GM23338 (cell line): ENCODE measurements around the gene PINK1. TPM values are rescaled to one million over a fixed set of nuclear protein-coding genes. Genes with fewer than 3 reads are reported as not detected.

Experiments
- ATAC-seq: fragments of 200-7000 bp; cut with Tn5 transposase; 3 replicates; pipeline ENCODE4 v1.9.1; 2020
- DNase-seq: peaks from one replicate; pipeline ENCODE4 v3.0.0-alpha.2; 2015; ENCODE audit warnings: low spot score
- H2AFZ ChIP-seq: fragments of 200-600 bp; sonication (generic); 2 replicates; pipeline ENCODE4 v1.8.0; 2016; ENCODE audit warnings: antibody characterized with exemption, mild to moderate bottlenecking, moderate library complexity
- H3F3A ChIP-seq: fragments of 200-600 bp; sonication (generic); replicated peaks from 2 replicates; pipeline ENCODE4 v1.8.0; 2017; ENCODE audit warnings: antibody characterized with exemption, mixed run types, low read depth
- H3K27ac ChIP-seq: fragments of 200-600 bp; sonication (generic); 2 replicates; pipeline ENCODE4 v1.6.1; 2016; ENCODE audit warnings: low read depth
- H3K27me3 ChIP-seq: fragments of 200-600 bp; sonication (generic); 2 replicates; pipeline ENCODE4 v1.8.0; 2016; ENCODE audit warnings: mild to moderate bottlenecking, mixed run types, moderate library complexity; ENCODE audit not compliant: insufficient read depth
- H3K36me3 ChIP-seq: fragments of 200-600 bp; sonication (generic); 2 replicates; pipeline ENCODE4 v1.8.0; 2016; ENCODE audit warnings: mild to moderate bottlenecking; ENCODE audit not compliant: insufficient read depth
- H3K4me1 ChIP-seq: fragments of 200-600 bp; sonication (generic); 2 replicates; pipeline ENCODE4 v1.8.0; 2016; ENCODE audit warnings: mild to moderate bottlenecking, moderate library complexity; ENCODE audit not compliant: insufficient read depth
- H3K4me2 ChIP-seq: fragments of 200-600 bp; sonication (generic); 2 replicates; pipeline ENCODE4 v1.7.1; 2017; ENCODE audit warnings: mixed run types
- H3K4me3 ChIP-seq: fragments of 200-600 bp; sonication (generic); 2 replicates; pipeline ENCODE4 v1.6.1; 2016; ENCODE audit warnings: mixed run types
- H3K79me2 ChIP-seq: fragments of 200-600 bp; sonication (generic); replicated peaks from 2 replicates; pipeline ENCODE4 v1.8.0; 2017; ENCODE audit warnings: mild to moderate bottlenecking; ENCODE audit not compliant: insufficient read depth
- H3K9me2 ChIP-seq: fragments of 200-600 bp; sonication (generic); 2 replicates; pipeline ENCODE4 v1.8.0; 2017; ENCODE audit not compliant: insufficient read depth
- H4K20me1 ChIP-seq: fragments of 200-600 bp; sonication (generic); replicated peaks from 2 replicates; pipeline ENCODE4 v1.8.0; 2017; ENCODE audit warnings: mild to moderate bottlenecking; ENCODE audit not compliant: insufficient read depth
- H3K27ac Mint-ChIP-seq: 2 replicates; pipeline ENCODE4 v1.8.0; 2020; ENCODE audit warnings: inconsistent platforms, mild to moderate bottlenecking, moderate library complexity, mixed read lengths
- H3K27me3 Mint-ChIP-seq: 3 replicates; pipeline ENCODE4 v1.8.0; 2022; ENCODE audit warnings: low read depth, mild to moderate bottlenecking, moderate library complexity, mixed read lengths, inconsistent platforms; ENCODE audit not compliant: insufficient read depth, poor library complexity
- H3K36me3 Mint-ChIP-seq: 3 replicates; pipeline ENCODE4 v1.8.0; 2021; ENCODE audit warnings: low read depth, mild to moderate bottlenecking, inconsistent platforms, moderate library complexity, mixed read lengths
- H3K4me1 Mint-ChIP-seq: 3 replicates; pipeline ENCODE4 v1.8.0; 2020; ENCODE audit warnings: mild to moderate bottlenecking, inconsistent platforms, mixed read lengths
- H3K4me3 Mint-ChIP-seq: 3 replicates; pipeline ENCODE4 v1.8.0; 2021; ENCODE audit warnings: moderate library complexity, mild to moderate bottlenecking, inconsistent platforms, mixed read lengths
- H3K9me3 Mint-ChIP-seq: 3 replicates; pipeline ENCODE4 v1.8.0; 2020; ENCODE audit warnings: moderate library complexity, mild to moderate bottlenecking, inconsistent platforms, mixed read lengths
- CREB1 ChIP-seq: fragments of 250-450 bp; sonication (Bioruptor Pico); IDR thresholded peaks from 2 replicates; pipeline ENCODE4 v1.5.0; 2020; ENCODE audit warnings: low read depth, mild to moderate bottlenecking, moderate library complexity
- EZH2 ChIP-seq: fragments of 200-600 bp; sonication (generic); IDR thresholded peaks from one replicate; pipeline ENCODE4 v1.8.0; 2017; ENCODE audit warnings: antibody characterized with exemption, mild to moderate bottlenecking, low read depth; ENCODE audit not compliant: unreplicated experiment
- EZH2phosphoT487 ChIP-seq: fragments of 200-600 bp; sonication (generic); IDR thresholded peaks from one replicate; pipeline ENCODE4 v1.8.1; 2018; ENCODE audit warnings: antibody characterized with exemption; ENCODE audit not compliant: unreplicated experiment
- JUNB ChIP-seq: IDR thresholded peaks from one replicate; pipeline ENCODE4 v1.6.1; 2016; ENCODE audit warnings: antibody characterized with exemption; ENCODE audit not compliant: unreplicated experiment
- NANOG ChIP-seq: IDR thresholded peaks from 2 replicates; pipeline ENCODE4 v1.6.1; 2016; ENCODE audit warnings: antibody characterized with exemption, borderline replicate concordance
- POLR2AphosphoS5 ChIP-seq: IDR thresholded peaks from 2 replicates; pipeline ENCODE4 v1.6.1; 2016; ENCODE audit warnings: antibody characterized with exemption, low read depth
- ZNF114 ChIP-seq: fragments of 250-450 bp; sonication (Bioruptor Pico); IDR thresholded peaks from 2 replicates; pipeline ENCODE4 v1.5.0; 2020; ENCODE audit warnings: mild to moderate bottlenecking, moderate library complexity
- polyA plus RNA-seq: library from polyadenylated mRNA; unstranded; fragments of >200 nt; fragmentation: Nextera tagmentation; extraction: Ambion mirVana; gene quantifications from 2 replicates; pipeline ENCODE4 v1.2.1, GENCODE V29; 2016
- total RNA-seq: library from RNA; depleted of rRNA; stranded (reverse); fragments of >200 nt; shearing (Covaris generic); gene quantifications from 2 replicates; pipeline ENCODE4 v1.2.3, GENCODE V29; 2014
- TF ChIP-seq, protein P1 (sequence below): IDR thresholded peaks from one replicate; pipeline ENCODE4 v1.6.1; 2018; ENCODE audit warnings: antibody characterized with exemption; ENCODE audit not compliant: unreplicated experiment
- TF ChIP-seq, protein P2 (sequence below), 2 experiments: fragments of 200-600 bp in 1 of 2; sonication (generic) in 1 of 2; conservative IDR thresholded peaks; 2 replicates each; pipeline versions ENCODE4 v1.5.1 to v1.6.1; 2016 to 2017; ENCODE audit warnings: antibody characterized with exemption in 2 of 2, low read depth in 2 of 2, mild to moderate bottlenecking in 2 of 2, moderate library complexity in 1 of 2

PINK1 gene
- total and polyA plus RNA-seq, 2 experiments from 2014 or later, result 20.8 to 42.7 TPM

DNA sequence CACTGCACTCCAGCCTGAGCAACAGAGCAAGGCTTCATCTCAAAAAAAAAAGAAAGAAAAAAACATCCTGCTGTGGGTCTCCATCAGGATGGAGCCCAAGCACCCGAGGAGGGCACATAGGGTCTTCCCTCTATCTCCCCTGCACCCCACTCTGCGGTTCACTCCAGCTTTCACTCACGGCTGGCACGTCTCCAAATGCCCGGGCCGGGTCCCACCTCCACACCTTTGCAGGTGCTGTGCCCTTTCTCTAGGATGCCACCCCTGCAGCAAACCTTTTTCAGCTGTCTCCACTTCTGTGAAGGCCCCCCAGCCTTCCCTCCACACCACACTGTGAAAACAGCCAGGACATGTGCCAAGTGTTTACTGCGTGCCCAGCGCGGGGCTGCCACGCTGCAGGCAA, 50.4 kb downstream of the PINK1 start:
- Histone ChIP-seq H3K4me2 (no peak overlapping the region), H3K4me3 (no peak overlapping the region), H3K27ac (no peak overlapping the region), H3F3A (no peaks in the 10 kb centered on the region), H3K4me1 (no peaks in the 10 kb centered on the region), H3K9me2 (no peaks in the 10 kb centered on the region), H4K20me1 (no peaks in the 10 kb centered on the region), H3K36me3 (no peaks in the 10 kb centered on the region), H2AFZ (no peak overlapping the region), H3K79me2 (no peaks in the 10 kb centered on the region), H3K27me3 (no peaks in the 10 kb centered on the region)
- Mint-ChIP-seq H3K36me3 (peaks cover 18% of the 10 kb centered on the region), H3K9me3 (peaks cover 2% of the 10 kb centered on the region; the same call in 1 of the 3 replicates), H3K27me3 (peaks cover 6% of the 10 kb centered on the region), H3K4me3 (no peak overlapping the region), H3K4me1 (peaks cover 4% of the 10 kb centered on the region; the same call in 2 of the 3 replicates), H3K27ac (no peak overlapping the region)
- TF ChIP-seq EZH2 (no peak), JUNB (no peak), EZH2phosphoT487 (no peak), ZNF114 (CRISPR knock-in tag) (no peak)
- TF ChIP-seq, protein P1, sequence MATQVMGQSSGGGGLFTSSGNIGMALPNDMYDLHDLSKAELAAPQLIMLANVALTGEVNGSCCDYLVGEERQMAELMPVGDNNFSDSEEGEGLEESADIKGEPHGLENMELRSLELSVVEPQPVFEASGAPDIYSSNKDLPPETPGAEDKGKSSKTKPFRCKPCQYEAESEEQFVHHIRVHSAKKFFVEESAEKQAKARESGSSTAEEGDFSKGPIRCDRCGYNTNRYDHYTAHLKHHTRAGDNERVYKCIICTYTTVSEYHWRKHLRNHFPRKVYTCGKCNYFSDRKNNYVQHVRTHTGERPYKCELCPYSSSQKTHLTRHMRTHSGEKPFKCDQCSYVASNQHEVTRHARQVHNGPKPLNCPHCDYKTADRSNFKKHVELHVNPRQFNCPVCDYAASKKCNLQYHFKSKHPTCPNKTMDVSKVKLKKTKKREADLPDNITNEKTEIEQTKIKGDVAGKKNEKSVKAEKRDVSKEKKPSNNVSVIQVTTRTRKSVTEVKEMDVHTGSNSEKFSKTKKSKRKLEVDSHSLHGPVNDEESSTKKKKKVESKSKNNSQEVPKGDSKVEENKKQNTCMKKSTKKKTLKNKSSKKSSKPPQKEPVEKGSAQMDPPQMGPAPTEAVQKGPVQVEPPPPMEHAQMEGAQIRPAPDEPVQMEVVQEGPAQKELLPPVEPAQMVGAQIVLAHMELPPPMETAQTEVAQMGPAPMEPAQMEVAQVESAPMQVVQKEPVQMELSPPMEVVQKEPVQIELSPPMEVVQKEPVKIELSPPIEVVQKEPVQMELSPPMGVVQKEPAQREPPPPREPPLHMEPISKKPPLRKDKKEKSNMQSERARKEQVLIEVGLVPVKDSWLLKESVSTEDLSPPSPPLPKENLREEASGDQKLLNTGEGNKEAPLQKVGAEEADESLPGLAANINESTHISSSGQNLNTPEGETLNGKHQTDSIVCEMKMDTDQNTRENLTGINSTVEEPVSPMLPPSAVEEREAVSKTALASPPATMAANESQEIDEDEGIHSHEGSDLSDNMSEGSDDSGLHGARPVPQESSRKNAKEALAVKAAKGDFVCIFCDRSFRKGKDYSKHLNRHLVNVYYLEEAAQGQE, result no peak
- ATAC-seq (no peak), DNase-seq (no peak)

DNA sequence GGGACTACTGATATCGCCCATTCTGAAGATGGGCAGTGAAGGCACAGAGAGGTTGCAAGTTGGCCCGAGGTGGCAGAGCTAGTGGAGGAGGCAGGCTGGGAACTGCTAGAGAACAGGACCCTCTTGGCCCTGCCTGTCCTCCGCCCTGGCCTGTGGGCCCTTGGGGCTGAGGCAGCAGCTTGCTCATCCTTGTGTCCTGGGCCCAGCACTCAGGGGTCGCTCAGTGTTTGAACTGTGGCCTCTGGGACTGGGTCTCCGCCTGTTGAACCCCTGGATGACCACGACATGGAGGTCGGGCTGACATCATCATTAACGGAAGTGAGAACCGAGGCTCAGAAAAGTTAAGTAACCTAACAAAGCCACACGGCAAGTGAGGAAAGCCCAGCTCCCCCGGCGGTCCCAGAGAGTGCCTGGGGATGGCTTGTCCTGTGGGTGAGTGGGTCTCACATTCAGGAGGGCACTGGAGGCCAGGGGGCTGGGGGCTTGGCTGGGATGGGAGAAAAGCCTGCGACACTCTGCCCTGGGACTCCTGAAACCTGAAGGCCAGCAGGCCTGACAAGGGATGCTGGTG, 50.9 kb downstream of the PINK1 start:
- Histone ChIP-seq H3K36me3 (no peaks in the 10 kb centered on the region), H3K4me3 (no peak overlapping the region), H3K4me2 (no peak overlapping the region), H3K27ac (no peak overlapping the region), H3K27me3 (no peaks in the 10 kb centered on the region), H3K9me2 (no peaks in the 10 kb centered on the region), H3F3A (no peaks in the 10 kb centered on the region), H3K4me1 (no peaks in the 10 kb centered on the region), H3K79me2 (no peaks in the 10 kb centered on the region), H4K20me1 (no peaks in the 10 kb centered on the region), H2AFZ (no peak overlapping the region)
- H3K27ac Mint-ChIP-seq, result no peak overlapping the region
- no peak for ATAC-seq
- H3K4me1 Mint-ChIP-seq, result peaks cover 4% of the 10 kb centered on the region; the same call in 2 of the 3 replicates
- no peak for DNase-seq
- peaks cover 2% of the 10 kb centered on the region; the same call in 1 of the 3 replicates for H3K9me3 Mint-ChIP-seq
- peaks cover 19% of the 10 kb centered on the region for H3K36me3 Mint-ChIP-seq
- no peak overlapping the region for H3K4me3 Mint-ChIP-seq
- peaks cover 6% of the 10 kb centered on the region for H3K27me3 Mint-ChIP-seq
- TF ChIP-seq, protein P2, sequence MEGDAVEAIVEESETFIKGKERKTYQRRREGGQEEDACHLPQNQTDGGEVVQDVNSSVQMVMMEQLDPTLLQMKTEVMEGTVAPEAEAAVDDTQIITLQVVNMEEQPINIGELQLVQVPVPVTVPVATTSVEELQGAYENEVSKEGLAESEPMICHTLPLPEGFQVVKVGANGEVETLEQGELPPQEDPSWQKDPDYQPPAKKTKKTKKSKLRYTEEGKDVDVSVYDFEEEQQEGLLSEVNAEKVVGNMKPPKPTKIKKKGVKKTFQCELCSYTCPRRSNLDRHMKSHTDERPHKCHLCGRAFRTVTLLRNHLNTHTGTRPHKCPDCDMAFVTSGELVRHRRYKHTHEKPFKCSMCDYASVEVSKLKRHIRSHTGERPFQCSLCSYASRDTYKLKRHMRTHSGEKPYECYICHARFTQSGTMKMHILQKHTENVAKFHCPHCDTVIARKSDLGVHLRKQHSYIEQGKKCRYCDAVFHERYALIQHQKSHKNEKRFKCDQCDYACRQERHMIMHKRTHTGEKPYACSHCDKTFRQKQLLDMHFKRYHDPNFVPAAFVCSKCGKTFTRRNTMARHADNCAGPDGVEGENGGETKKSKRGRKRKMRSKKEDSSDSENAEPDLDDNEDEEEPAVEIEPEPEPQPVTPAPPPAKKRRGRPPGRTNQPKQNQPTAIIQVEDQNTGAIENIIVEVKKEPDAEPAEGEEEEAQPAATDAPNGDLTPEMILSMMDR (conservative IDR thresholded peaks at IDR 0.05; ENCODE audit: low read depth in 2 of 2), result no peak
- no peak for TF ChIP-seq JUNB
- no peak for TF ChIP-seq POLR2AphosphoS5
- TF ChIP-seq, protein P1, result no peak
- TF ChIP-seq EZH2phosphoT487, result no peak
- no peak for TF ChIP-seq EZH2
- TF ChIP-seq NANOG, result no peak
- TF ChIP-seq CREB1 (CRISPR knock-in tag), result no peak
